GM23338 (cell line): ENCODE measurements around the gene TEX35. TPM values are rescaled to one million over a fixed set of nuclear protein-coding genes. Genes with fewer than 3 reads are reported as not detected.

ENCODE experiments used
- ATAC-seq: fragments of 200-7000 bp; cut with Tn5 transposase; 3 replicates; pipeline ENCODE4 v1.9.1; 2020
- DNase-seq: peaks from one replicate; pipeline ENCODE4 v3.0.0-alpha.2; 2015; ENCODE audit warnings: low spot score
- H2AFZ ChIP-seq: fragments of 200-600 bp; sonication (generic); 2 replicates; pipeline ENCODE4 v1.8.0; 2016; ENCODE audit warnings: antibody characterized with exemption, mild to moderate bottlenecking, moderate library complexity
- H3F3A ChIP-seq: fragments of 200-600 bp; sonication (generic); replicated peaks from 2 replicates; pipeline ENCODE4 v1.8.0; 2017; ENCODE audit warnings: antibody characterized with exemption, mixed run types, low read depth
- H3K27ac ChIP-seq: fragments of 200-600 bp; sonication (generic); 2 replicates; pipeline ENCODE4 v1.6.1; 2016; ENCODE audit warnings: low read depth
- H3K27me3 ChIP-seq: fragments of 200-600 bp; sonication (generic); 2 replicates; pipeline ENCODE4 v1.8.0; 2016; ENCODE audit warnings: mild to moderate bottlenecking, mixed run types, moderate library complexity; ENCODE audit not compliant: insufficient read depth
- H3K36me3 ChIP-seq: fragments of 200-600 bp; sonication (generic); 2 replicates; pipeline ENCODE4 v1.8.0; 2016; ENCODE audit warnings: mild to moderate bottlenecking; ENCODE audit not compliant: insufficient read depth
- H3K4me1 ChIP-seq: fragments of 200-600 bp; sonication (generic); 2 replicates; pipeline ENCODE4 v1.8.0; 2016; ENCODE audit warnings: mild to moderate bottlenecking, moderate library complexity; ENCODE audit not compliant: insufficient read depth
- H3K4me2 ChIP-seq: fragments of 200-600 bp; sonication (generic); 2 replicates; pipeline ENCODE4 v1.7.1; 2017; ENCODE audit warnings: mixed run types
- H3K4me3 ChIP-seq: fragments of 200-600 bp; sonication (generic); 2 replicates; pipeline ENCODE4 v1.6.1; 2016; ENCODE audit warnings: mixed run types
- H3K79me2 ChIP-seq: fragments of 200-600 bp; sonication (generic); replicated peaks from 2 replicates; pipeline ENCODE4 v1.8.0; 2017; ENCODE audit warnings: mild to moderate bottlenecking; ENCODE audit not compliant: insufficient read depth
- H3K9me2 ChIP-seq: fragments of 200-600 bp; sonication (generic); 2 replicates; pipeline ENCODE4 v1.8.0; 2017; ENCODE audit not compliant: insufficient read depth
- H4K20me1 ChIP-seq: fragments of 200-600 bp; sonication (generic); replicated peaks from 2 replicates; pipeline ENCODE4 v1.8.0; 2017; ENCODE audit warnings: mild to moderate bottlenecking; ENCODE audit not compliant: insufficient read depth
- H3K27ac Mint-ChIP-seq: 2 replicates; pipeline ENCODE4 v1.8.0; 2020; ENCODE audit warnings: inconsistent platforms, mild to moderate bottlenecking, moderate library complexity, mixed read lengths
- H3K27me3 Mint-ChIP-seq: 3 replicates; pipeline ENCODE4 v1.8.0; 2022; ENCODE audit warnings: low read depth, mild to moderate bottlenecking, moderate library complexity, mixed read lengths, inconsistent platforms; ENCODE audit not compliant: insufficient read depth, poor library complexity
- H3K36me3 Mint-ChIP-seq: 3 replicates; pipeline ENCODE4 v1.8.0; 2021; ENCODE audit warnings: low read depth, mild to moderate bottlenecking, inconsistent platforms, moderate library complexity, mixed read lengths
- H3K4me1 Mint-ChIP-seq: 3 replicates; pipeline ENCODE4 v1.8.0; 2020; ENCODE audit warnings: mild to moderate bottlenecking, inconsistent platforms, mixed read lengths
- H3K4me3 Mint-ChIP-seq: 3 replicates; pipeline ENCODE4 v1.8.0; 2021; ENCODE audit warnings: moderate library complexity, mild to moderate bottlenecking, inconsistent platforms, mixed read lengths
- H3K9me3 Mint-ChIP-seq: 3 replicates; pipeline ENCODE4 v1.8.0; 2020; ENCODE audit warnings: moderate library complexity, mild to moderate bottlenecking, inconsistent platforms, mixed read lengths
- CREB1 ChIP-seq: fragments of 250-450 bp; sonication (Bioruptor Pico); IDR thresholded peaks from 2 replicates; pipeline ENCODE4 v1.5.0; 2020; ENCODE audit warnings: low read depth, mild to moderate bottlenecking, moderate library complexity
- CTCF ChIP-seq, 2 experiments: fragments of 200-600 bp in 1 of 2; sonication (generic) in 1 of 2; conservative IDR thresholded peaks; 2 replicates each; pipeline versions ENCODE4 v1.5.1 to v1.6.1; 2016 to 2017; ENCODE audit warnings: antibody characterized with exemption in 2 of 2, low read depth in 2 of 2, mild to moderate bottlenecking in 2 of 2, moderate library complexity in 1 of 2
- ETS1 ChIP-seq: IDR thresholded peaks from 2 replicates; pipeline ENCODE4 v1.6.1; 2016; ENCODE audit warnings: antibody characterized with exemption
- EZH2phosphoT487 ChIP-seq: fragments of 200-600 bp; sonication (generic); IDR thresholded peaks from one replicate; pipeline ENCODE4 v1.8.1; 2018; ENCODE audit warnings: antibody characterized with exemption; ENCODE audit not compliant: unreplicated experiment
- NANOG ChIP-seq: IDR thresholded peaks from 2 replicates; pipeline ENCODE4 v1.6.1; 2016; ENCODE audit warnings: antibody characterized with exemption, borderline replicate concordance
- POLR2AphosphoS5 ChIP-seq: IDR thresholded peaks from 2 replicates; pipeline ENCODE4 v1.6.1; 2016; ENCODE audit warnings: antibody characterized with exemption, low read depth
- REST ChIP-seq: IDR thresholded peaks from one replicate; pipeline ENCODE4 v1.6.1; 2018; ENCODE audit warnings: antibody characterized with exemption; ENCODE audit not compliant: unreplicated experiment
- STAT1 ChIP-seq: IDR thresholded peaks from one replicate; pipeline ENCODE4 v1.6.1; 2016; ENCODE audit warnings: antibody characterized with exemption; ENCODE audit not compliant: unreplicated experiment
- ZNF331 ChIP-seq: fragments of 250-450 bp; sonication (Bioruptor Pico); IDR thresholded peaks from 2 replicates; pipeline ENCODE4 v1.5.0; 2020; ENCODE audit warnings: low read depth, mild to moderate bottlenecking, moderate library complexity
- ZNF462 ChIP-seq: fragments of 250-450 bp; sonication (Bioruptor Pico); IDR thresholded peaks from 2 replicates; pipeline ENCODE4 v1.5.0; 2020; ENCODE audit warnings: mild to moderate bottlenecking, moderate library complexity
- polyA plus RNA-seq: library from polyadenylated mRNA; unstranded; fragments of >200 nt; fragmentation: Nextera tagmentation; extraction: Ambion mirVana; gene quantifications from 2 replicates; pipeline ENCODE4 v1.2.1, GENCODE V29; 2016
- total RNA-seq: library from RNA; depleted of rRNA; stranded (reverse); fragments of >200 nt; shearing (Covaris generic); gene quantifications from 2 replicates; pipeline ENCODE4 v1.2.3, GENCODE V29; 2014

The TEX35 gene
- total and polyA plus RNA-seq, 2 experiments from 2014 or later, result not detected

GRCh38 chr1:178485541-178485981, 27.3 kb upstream of the TEX35 start:
- no peaks in the 10 kb centered on the region for H3K9me3 Mint-ChIP-seq
- 0 out of 2 replicates have a peak, but pooled peaks cover 6% of the 10 kb centered on the region for H3F3A ChIP-seq
- TF ChIP-seq ZNF462 (CRISPR knock-in tag), result no peak
- TF ChIP-seq STAT1, result no peak
- TF ChIP-seq EZH2phosphoT487, result no peak
- TF ChIP-seq CREB1 (CRISPR knock-in tag), result no peak
- TF ChIP-seq CTCF (conservative IDR thresholded peaks at IDR 0.05; ENCODE audit: low read depth in 2 of 2), result no peak
- no peak for TF ChIP-seq NANOG
- no peak for TF ChIP-seq ETS1
- TF ChIP-seq POLR2AphosphoS5, result no peak
- no peak for TF ChIP-seq REST
- no peak for TF ChIP-seq ZNF331 (CRISPR knock-in tag)
- no peak overlapping the region for H3K4me2 ChIP-seq
- DNase-seq, result no peak
- H3K4me1 ChIP-seq, result no peaks in the 10 kb centered on the region
- H3K27me3 Mint-ChIP-seq, result peaks cover 10% of the 10 kb centered on the region
- H3K27ac ChIP-seq, result no peak overlapping the region
- H3K27ac Mint-ChIP-seq, result no peak overlapping the region
- H3K4me3 ChIP-seq, result no peak overlapping the region
- peaks cover 6% of the 10 kb centered on the region for H3K4me1 Mint-ChIP-seq
- peaks cover 4% of the 10 kb centered on the region for H3K36me3 Mint-ChIP-seq
- no peaks in the 10 kb centered on the region for H3K36me3 ChIP-seq
- H3K27me3 ChIP-seq, result no peaks in the 10 kb centered on the region
- no peaks in the 10 kb centered on the region for H4K20me1 ChIP-seq
- no peaks in the 10 kb centered on the region for H3K9me2 ChIP-seq
- H3K4me3 Mint-ChIP-seq, result no peak overlapping the region
- H3K79me2 ChIP-seq, result no peaks in the 10 kb centered on the region
- H2AFZ ChIP-seq, result no peak overlapping the region
- no peak for ATAC-seq
